Activated CD4-positive, alpha-beta memory T cell treated with anti-CD3 and anti-CD28 coated beads for 36 hours (primary cell): ENCODE results near the gene WNT4. TPM values are rescaled to one million over a fixed set of nuclear protein-coding genes. Genes with fewer than 3 reads are reported as not detected.
"Not testable (repeated sequence)": the region's sequence is repeated elsewhere in the genome, so short reads cannot be mapped to it uniquely, and the experiment has no call there.

Source experiments
- CTCF ChIA-PET: fragments of 350-600 bp; sonication (Branson Sonifier 250); formaldehyde crosslinking; loops from one replicate; lab custom pipeline; 2021; ENCODE audit warnings: antibody characterized with exemption, inconsistent platforms; lab: Charles Lee
- POLR2A ChIA-PET: fragments of 350-600 bp; sonication (Branson Sonifier 250); formaldehyde crosslinking; loops from one replicate; lab custom pipeline; 2021; ENCODE audit warnings: antibody characterized with exemption; lab: Charles Lee
- DNase-seq: peaks from one replicate; pipeline ENCODE4 v3.0.0-alpha.2; 2020
- H3K27ac Mint-ChIP-seq: one replicate; pipeline ENCODE4 v1.8.0; 2021; ENCODE audit warnings: mixed read lengths
- H3K27me3 Mint-ChIP-seq: one replicate; pipeline ENCODE4 v1.8.0; 2021; ENCODE audit warnings: mixed read lengths
- H3K36me3 Mint-ChIP-seq: one replicate; pipeline ENCODE4 v1.8.0; 2021; ENCODE audit warnings: mixed read lengths
- H3K4me1 Mint-ChIP-seq: one replicate; pipeline ENCODE4 v1.8.0; 2021; ENCODE audit warnings: low read depth, mixed read lengths
- H3K4me3 Mint-ChIP-seq: one replicate; pipeline ENCODE4 v1.8.0; 2021; ENCODE audit warnings: mild to moderate bottlenecking, mixed read lengths
- H3K9me3 Mint-ChIP-seq: one replicate; pipeline ENCODE4 v1.8.0; 2021; ENCODE audit warnings: mixed read lengths
- intact Hi-C: fragments of 100-400 bp; cut with micrococcal nuclease; formaldehyde crosslinking; loops from one replicate; pipeline ENCODE4 v1.15.1; 2023
- total RNA-seq, 2 experiments: library from RNA; stranded (reverse); gene quantifications; one replicate each; pipeline ENCODE4 v1.2.3, GENCODE V29; 2021

Gene WNT4
- total RNA-seq, 2 experiments from 2014 or later, result not detected

DNA sequence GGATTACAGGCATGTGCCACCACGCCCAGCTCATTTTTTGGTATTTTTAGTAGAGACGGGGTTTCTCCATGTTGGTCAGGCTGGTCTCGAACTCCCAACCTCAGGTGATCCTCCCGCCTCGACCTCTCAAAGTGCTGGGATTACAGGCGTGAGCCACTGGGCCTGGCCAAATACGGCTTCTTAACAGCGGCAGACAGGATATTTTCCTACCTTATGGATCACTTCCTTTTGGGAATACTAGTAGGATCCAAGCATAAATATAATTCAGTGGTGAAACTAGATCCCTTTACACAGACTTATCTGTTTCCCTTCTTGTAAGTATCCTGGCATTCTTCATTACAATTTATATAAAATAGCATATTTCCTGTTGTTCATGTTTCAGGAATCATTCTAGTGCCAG lies 40.9 kb downstream of the WNT4 start:
- H3K9me3 Mint-ChIP-seq, result no peaks in the 10 kb centered on the region
- ChIA-PET CTCF (interaction anchor here (1.7 kb wide), 1 partner anchor 9 kb away, joined by 7 read pairs; no protein-coding TSS in a partner anchor), POLR2A (interaction anchor here (2.6 kb wide), 1 partner anchor 48 kb away, joined by 11 read pairs; the partner anchor contains the start of gene CDC42)
- intact Hi-C loops, result no loop called here
- H3K27ac Mint-ChIP-seq, result peak overlapping the region; percentile 49
- DNase-seq, result no peak
- H3K4me1 Mint-ChIP-seq, result peaks cover 72% of the 10 kb centered on the region
- H3K4me3 Mint-ChIP-seq, result no peak overlapping the region
- peaks cover 52% of the 10 kb centered on the region for H3K36me3 Mint-ChIP-seq
- H3K27me3 Mint-ChIP-seq, result no peaks in the 10 kb centered on the region

DNA sequence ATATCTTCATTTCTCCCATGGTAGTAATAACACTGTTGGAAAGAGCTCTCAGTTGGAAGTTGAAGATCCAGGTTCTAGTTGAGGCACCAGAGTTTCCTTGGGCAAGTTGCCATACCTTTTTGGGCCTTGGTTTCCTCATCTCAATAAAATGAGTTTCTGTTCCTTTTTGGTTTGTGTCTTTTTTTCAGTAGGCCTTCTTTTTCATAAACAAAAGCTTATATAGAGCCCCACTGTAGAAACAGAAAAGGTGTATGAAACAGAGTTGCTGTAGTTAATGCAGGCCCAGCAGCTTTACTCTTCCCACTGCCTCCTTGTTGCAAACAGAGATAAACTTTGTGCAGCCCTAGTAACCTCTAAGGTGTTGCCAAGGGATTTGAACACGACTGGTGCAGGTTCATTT lies 41.7 kb downstream of the WNT4 start:
- Mint-ChIP-seq H3K4me3 (no peak overlapping the region), H3K4me1 (peaks cover 69% of the 10 kb centered on the region), H3K36me3 (peaks cover 54% of the 10 kb centered on the region), H3K27me3 (no peaks in the 10 kb centered on the region), H3K9me3 (no peaks in the 10 kb centered on the region), H3K27ac (peak overlapping the region; percentile 53)
- ChIA-PET CTCF (interaction anchor here (0.6 to 1.7 kb wide), 3 partner anchors 8 to 83 kb away, joined by 3 to 7 read pairs (median 3); partner anchors contain the start of gene CDC42), POLR2A (interaction anchor here (2.6 kb wide), 1 partner anchor 48 kb away, joined by 11 read pairs; the partner anchor contains the start of gene CDC42)
- intact Hi-C loops, result no loop called here
- no peak for DNase-seq

DNA sequence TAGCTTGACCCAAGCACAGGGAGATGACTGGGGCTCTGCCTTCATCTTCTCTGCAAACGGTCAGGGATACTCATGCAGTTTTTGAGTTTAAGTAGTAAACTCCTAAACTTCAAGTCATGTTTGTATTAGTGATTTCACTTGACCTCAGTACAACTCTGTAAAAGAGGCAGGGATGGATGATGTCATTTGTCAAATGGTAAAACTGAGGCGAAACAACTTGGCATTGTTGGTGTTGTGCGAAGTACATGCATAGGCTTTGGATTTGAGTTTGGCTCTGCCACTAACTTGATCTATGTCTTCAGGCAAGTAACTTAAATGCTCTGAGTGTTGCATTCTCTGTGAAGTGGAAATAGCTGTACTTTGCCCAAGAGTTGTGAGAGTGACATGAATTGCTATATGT lies 42.7 kb downstream of the WNT4 start:
- Mint-ChIP-seq H3K27ac (peak overlapping the region; percentile 53), H3K4me1 (peaks cover 62% of the 10 kb centered on the region), H3K9me3 (no peaks in the 10 kb centered on the region), H3K4me3 (no peak overlapping the region), H3K27me3 (no peaks in the 10 kb centered on the region), H3K36me3 (peaks cover 50% of the 10 kb centered on the region)
- no peak for DNase-seq
- ChIA-PET CTCF (interaction anchor here (1.7 kb wide), 1 partner anchor 7 kb away, joined by 7 read pairs; no protein-coding TSS in a partner anchor), POLR2A (interaction anchor here (2.6 kb wide), 1 partner anchor 47 kb away, joined by 11 read pairs; the partner anchor contains the start of gene CDC42)
- intact Hi-C loops, result no loop called here

DNA sequence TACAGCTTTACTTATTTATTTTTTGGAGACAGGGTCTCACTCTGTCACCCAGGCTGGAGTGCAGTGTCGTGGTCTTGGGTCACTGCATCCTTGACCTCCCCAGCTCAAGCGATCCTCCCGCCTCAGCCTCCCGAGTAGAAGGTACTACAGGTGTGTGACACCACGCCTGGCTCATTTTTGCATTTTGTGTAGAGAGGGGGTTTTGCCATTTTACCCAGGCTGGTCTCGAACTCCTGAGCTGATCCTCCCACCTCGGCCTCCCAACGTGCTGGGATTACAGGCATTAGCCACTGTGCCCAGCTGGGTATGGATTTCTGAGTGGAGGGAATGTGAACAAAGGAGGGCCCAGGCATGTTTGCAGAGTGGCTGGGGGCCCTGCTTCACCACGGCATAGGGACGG lies 44.1 kb downstream of the WNT4 start:
- Mint-ChIP-seq H3K27ac (peak overlapping the region; percentile 28), H3K4me1 (peaks cover 57% of the 10 kb centered on the region), H3K4me3 (no peak overlapping the region), H3K27me3 (no peaks in the 10 kb centered on the region), H3K9me3 (no peaks in the 10 kb centered on the region), H3K36me3 (peaks cover 46% of the 10 kb centered on the region)
- ChIA-PET POLR2A (interaction anchor here (0.8 kb wide), 1 partner anchor 150 kb away, joined by 4 read pairs; no protein-coding TSS in a partner anchor), CTCF (interaction anchor here (1.1 kb wide), 1 partner anchor 74 kb away, joined by 5 read pairs; no protein-coding TSS in a partner anchor)
- DNase-seq, result no peak
- intact Hi-C loops, result no loop called here

DNA sequence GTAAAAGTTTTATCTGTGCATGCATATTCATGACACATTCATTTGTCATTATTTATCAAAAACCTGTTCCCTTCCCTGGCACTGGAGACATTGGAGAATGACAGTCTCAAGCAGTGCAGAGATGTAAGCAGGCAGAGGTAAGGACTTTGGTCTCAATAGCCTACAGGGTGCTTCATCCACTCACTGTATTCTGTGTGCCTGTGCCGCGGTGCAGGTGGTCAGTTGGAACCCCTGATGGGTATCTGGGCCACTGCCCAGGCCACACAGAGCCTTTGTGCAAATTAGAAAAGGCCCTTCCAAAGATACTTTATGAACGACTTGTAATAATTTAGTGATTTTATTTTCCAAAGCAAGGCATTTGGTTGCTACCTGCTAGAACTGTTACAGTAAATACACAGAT lies 46.4 kb downstream of the WNT4 start:
- H3K9me3 Mint-ChIP-seq, result no peaks in the 10 kb centered on the region
- intact Hi-C loops, result no loop called here
- ChIA-PET POLR2A (no interaction called here), CTCF (interaction anchor here (1.2 kb wide), 1 partner anchor 9 kb away, joined by 4 read pairs; no protein-coding TSS in a partner anchor)
- H3K27me3 Mint-ChIP-seq, result no peaks in the 10 kb centered on the region
- H3K4me3 Mint-ChIP-seq, result no peak overlapping the region
- H3K27ac Mint-ChIP-seq, result no peak overlapping the region
- peaks cover 64% of the 10 kb centered on the region for H3K4me1 Mint-ChIP-seq
- H3K36me3 Mint-ChIP-seq, result peaks cover 42% of the 10 kb centered on the region
- DNase-seq, result no peak

DNA sequence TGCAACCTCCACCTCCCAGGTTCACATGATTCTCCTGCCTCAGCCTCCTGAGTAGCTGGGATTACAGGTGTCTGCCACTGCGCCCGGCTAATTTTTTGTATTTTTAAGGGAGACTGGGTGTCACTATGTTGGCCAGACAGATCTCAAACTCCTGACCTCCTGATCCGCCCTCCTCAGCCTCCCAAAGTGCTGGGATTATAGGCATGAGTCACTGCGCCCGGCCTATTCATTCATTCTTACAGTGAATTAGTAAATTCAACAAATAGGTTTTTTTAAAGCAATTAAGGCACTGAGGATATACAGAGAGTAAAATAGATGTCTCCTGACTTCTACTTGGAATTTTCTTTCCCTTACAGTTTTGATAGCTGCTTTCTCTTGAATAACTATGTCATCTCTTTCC lies 46.9 kb downstream of the WNT4 start:
- ChIA-PET CTCF (no interaction called here), POLR2A (no interaction called here)
- Mint-ChIP-seq H3K27me3 (no peaks in the 10 kb centered on the region), H3K27ac (no peak overlapping the region), H3K36me3 (peaks cover 45% of the 10 kb centered on the region), H3K4me3 (no peak overlapping the region), H3K9me3 (no peaks in the 10 kb centered on the region), H3K4me1 (peaks cover 63% of the 10 kb centered on the region)
- no peak for DNase-seq
- intact Hi-C loops, result no loop called here

DNA sequence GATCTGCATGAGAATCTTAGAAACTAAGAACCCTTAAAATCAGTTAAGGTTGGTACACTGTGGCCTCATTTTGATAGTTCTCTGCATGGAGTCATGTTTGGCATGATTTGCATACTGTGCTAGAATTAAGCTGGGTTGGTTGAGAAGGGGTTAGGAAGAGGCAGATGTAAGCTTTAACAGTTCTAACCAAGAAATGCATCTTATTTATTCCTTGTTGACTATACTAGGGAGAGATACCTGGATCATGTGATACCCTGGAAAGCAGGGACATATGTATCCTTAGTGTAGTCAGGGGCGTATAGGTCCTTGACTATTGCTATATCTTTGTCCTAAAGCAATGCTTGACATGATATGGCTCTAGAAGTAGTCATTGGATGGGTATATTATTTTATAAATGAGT lies 49.4 kb downstream of the WNT4 start:
- ChIA-PET CTCF (interaction anchor here (1.0 to 2.5 kb wide), 4 partner anchors 8 to 40 kb away, joined by 3 to 11 read pairs (median 5); partner anchors contain the start of gene CDC42), POLR2A (interaction anchor here (0.6 to 1.8 kb wide), 4 partner anchors 11 to 69 kb away, joined by 3 to 5 read pairs (median 4); no protein-coding TSS in a partner anchor)
- H3K4me3 Mint-ChIP-seq, result no peak overlapping the region
- no peaks in the 10 kb centered on the region for H3K27me3 Mint-ChIP-seq
- peaks cover 64% of the 10 kb centered on the region for H3K4me1 Mint-ChIP-seq
- peaks cover 56% of the 10 kb centered on the region for H3K36me3 Mint-ChIP-seq
- H3K27ac Mint-ChIP-seq, result peak overlapping the region; percentile 47
- DNase-seq, result no peak
- intact Hi-C loops, result no loop called here
- H3K9me3 Mint-ChIP-seq, result no peaks in the 10 kb centered on the region

DNA sequence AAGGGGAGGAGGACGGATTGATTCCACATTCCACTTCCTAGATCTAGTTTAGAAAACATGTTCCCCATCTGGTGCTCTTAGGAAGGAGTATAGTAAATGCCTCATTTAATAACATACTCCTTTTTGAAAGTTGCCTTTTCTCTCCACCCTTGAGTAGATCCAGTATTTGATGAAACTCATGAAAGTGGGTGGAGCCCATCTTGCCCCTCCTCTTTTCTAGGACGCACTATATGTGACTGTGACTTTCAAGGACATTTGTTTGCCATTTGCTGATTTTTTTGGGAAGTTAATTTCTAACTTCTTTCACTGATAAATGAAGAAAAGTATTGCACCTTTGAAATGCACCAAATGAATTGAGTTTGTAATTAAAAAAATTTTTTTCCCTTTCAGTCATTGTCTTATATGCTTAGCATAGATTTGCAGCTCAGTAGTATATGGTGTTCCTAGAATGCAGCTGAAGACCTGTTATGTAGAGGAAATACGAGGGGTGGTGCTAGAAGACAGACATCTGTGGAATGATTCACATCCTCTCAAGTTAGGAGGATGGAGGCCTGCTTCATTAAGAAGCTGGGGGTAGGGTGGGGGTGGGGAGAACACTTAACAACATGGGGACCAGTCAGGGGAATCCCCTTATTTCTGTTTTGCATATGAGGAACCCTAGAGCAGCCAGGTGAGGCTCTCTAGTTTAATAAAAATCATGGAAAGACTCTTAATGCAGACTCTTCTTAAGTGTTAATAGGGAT lies 50.7 kb downstream of the WNT4 start:
- Mint-ChIP-seq H3K36me3 (peaks cover 52% of the 10 kb centered on the region), H3K27ac (peak overlapping the region; percentile 75), H3K4me1 (peaks cover 69% of the 10 kb centered on the region)
- H3K27me3 Mint-ChIP-seq, H3K4me3 Mint-ChIP-seq, H3K9me3 Mint-ChIP-seq: not testable (repeated sequence)
- peak; percentile 75 for DNase-seq
- CTCF ChIA-PET, result interaction anchor here (1.0 to 2.5 kb wide), 5 partner anchors 9 to 324 kb away, joined by 3 to 11 read pairs (median 4); partner anchors contain the start of gene CDC42
- intact Hi-C loops, result loop anchor here (1.0 kb wide), 2 partner anchors 13 to 67 kb away; no protein-coding TSS in a partner anchor
- POLR2A ChIA-PET, result interaction anchor here (1.8 kb wide), 1 partner anchor 38 kb away, joined by 5 read pairs; no protein-coding TSS in a partner anchor

DNA sequence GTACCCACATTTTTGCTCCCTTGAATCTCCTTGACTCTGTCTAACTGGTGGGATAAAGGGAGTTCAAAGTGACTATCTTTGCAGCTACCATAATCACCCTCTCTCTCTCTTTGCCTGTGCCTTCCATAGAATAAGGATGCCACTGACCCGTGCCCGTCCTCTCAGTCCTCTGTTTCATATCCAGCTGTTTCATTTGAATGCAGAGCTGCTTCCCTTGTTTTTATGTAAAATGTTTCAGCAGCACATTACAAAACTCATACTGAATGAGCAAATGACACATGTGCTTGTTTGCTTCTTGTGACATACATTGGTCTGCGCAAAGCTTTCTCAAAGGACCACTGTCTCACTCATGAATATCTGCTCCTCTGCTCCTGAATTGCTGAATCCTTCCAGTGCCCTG lies 52.0 kb downstream of the WNT4 start:
- Mint-ChIP-seq H3K4me1 (peaks cover 83% of the 10 kb centered on the region), H3K9me3 (no peaks in the 10 kb centered on the region), H3K27me3 (no peaks in the 10 kb centered on the region), H3K4me3 (no peak overlapping the region), H3K36me3 (peaks cover 56% of the 10 kb centered on the region), H3K27ac (peak overlapping the region; percentile 87)
- ChIA-PET POLR2A (no interaction called here), CTCF (no interaction called here)
- intact Hi-C loops, result no loop called here
- no peak for DNase-seq

DNA sequence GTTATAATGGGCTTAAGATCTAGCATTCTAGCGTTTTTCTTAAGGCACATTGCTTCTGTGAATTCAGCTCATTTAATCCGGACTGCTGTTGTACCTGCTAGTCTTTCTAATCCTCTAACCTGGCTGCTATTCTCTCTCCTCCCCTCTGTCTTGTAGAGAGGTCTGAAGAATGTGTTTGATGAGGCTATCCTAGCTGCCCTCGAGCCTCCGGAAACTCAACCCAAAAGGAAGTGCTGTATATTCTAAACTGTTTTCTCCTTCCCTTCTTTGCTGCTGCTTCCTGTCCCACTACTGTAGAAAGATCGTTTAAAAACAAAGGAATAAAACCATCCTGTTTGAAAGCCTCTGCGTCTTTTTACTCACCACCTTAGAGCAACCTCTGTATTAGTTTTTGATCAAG lies 53.1 kb downstream of the WNT4 start:
- no peaks in the 10 kb centered on the region for H3K27me3 Mint-ChIP-seq
- peak overlapping the region; percentile 36 for H3K4me3 Mint-ChIP-seq
- H3K4me1 Mint-ChIP-seq, result peaks cover 88% of the 10 kb centered on the region
- H3K27ac Mint-ChIP-seq, result peak overlapping the region; percentile 87
- peaks cover 55% of the 10 kb centered on the region for H3K36me3 Mint-ChIP-seq
- no peak for DNase-seq
- intact Hi-C loops, result loop anchor here (1.0 to 2.0 kb wide), 3 partner anchors 15 to 65 kb away; partner anchors contain the start of gene CDC42
- no peaks in the 10 kb centered on the region for H3K9me3 Mint-ChIP-seq
- CTCF ChIA-PET, result no interaction called here
- POLR2A ChIA-PET, result interaction anchor here (1.0 to 1.1 kb wide), 2 partner anchors 15 to 37 kb away, joined by 3 to 4 read pairs; partner anchors contain the start of gene CDC42

DNA sequence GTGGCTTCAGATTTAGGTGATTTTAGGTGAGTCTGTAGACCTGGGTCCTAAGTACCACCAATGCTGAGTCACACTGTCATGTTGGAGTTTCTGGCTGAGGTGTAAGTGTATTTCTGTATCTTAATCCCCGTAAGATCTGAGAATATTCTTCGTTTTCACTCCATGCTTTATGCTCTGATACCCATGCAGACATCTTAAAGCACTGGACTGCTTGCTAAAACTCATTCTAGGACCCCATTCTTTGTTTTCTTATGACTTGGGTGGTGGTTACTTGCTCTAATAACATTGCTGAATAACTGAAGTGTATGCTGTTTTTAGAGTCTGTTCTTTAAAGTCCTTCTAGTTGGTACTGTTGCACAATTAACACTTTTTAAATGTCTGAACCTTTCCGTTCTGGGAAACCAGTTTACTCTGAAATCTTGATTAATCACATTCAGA lies 53.7 kb downstream of the WNT4 start:
- H3K27ac Mint-ChIP-seq, result peak overlapping the region; percentile 87
- DNase-seq, result peak; percentile 46
- peaks cover 58% of the 10 kb centered on the region for H3K36me3 Mint-ChIP-seq
- no peaks in the 10 kb centered on the region for H3K27me3 Mint-ChIP-seq
- POLR2A ChIA-PET, result interaction anchor here (1.0 kb wide), 1 partner anchor 14 kb away, joined by 4 read pairs; no protein-coding TSS in a partner anchor
- no peaks in the 10 kb centered on the region for H3K9me3 Mint-ChIP-seq
- peaks cover 90% of the 10 kb centered on the region for H3K4me1 Mint-ChIP-seq
- peak overlapping the region; percentile 44 for H3K4me3 Mint-ChIP-seq
- CTCF ChIA-PET, result no interaction called here
- intact Hi-C loops, result loop anchor here (1.0 to 2.0 kb wide), 3 partner anchors 16 to 65 kb away; partner anchors contain the start of gene CDC42

DNA sequence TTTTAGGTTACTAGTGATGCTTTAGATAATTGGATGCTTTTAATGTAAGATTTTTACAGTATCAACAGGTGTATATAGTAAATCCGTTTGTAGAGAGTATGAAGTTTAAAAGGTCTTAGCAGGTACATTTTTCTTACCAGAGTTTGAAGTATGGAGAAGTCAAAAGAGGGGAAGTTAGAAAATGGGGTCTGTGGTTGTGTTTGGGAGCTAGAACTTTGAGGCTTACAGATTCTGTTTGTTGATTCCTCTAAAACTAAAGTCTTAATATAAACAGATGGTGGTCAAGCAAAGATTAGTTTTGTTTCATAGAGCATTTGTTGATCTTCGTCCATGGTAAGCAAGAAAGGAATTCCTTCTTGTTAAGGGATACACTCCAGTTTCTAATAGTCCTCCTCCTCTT lies 54.6 kb downstream of the WNT4 start:
- no peak for DNase-seq
- Mint-ChIP-seq H3K4me3 (no peak overlapping the region), H3K9me3 (no peaks in the 10 kb centered on the region), H3K36me3 (peaks cover 59% of the 10 kb centered on the region), H3K4me1 (peaks cover 91% of the 10 kb centered on the region), H3K27ac (peak overlapping the region; percentile 87), H3K27me3 (no peaks in the 10 kb centered on the region)
- ChIA-PET CTCF (no interaction called here), POLR2A (no interaction called here)
- intact Hi-C loops, result loop anchor here (2.0 kb wide), 2 partner anchors 16 to 36 kb away; partner anchors contain the start of gene CDC42
